Heart left ventricle (tissue), 16 donors: ENCODE results near the gene TRERF1. TPM values are rescaled to one million over a fixed set of nuclear protein-coding genes. Genes with fewer than 3 reads are reported as not detected.

ENCODE experiments used
- ATAC-seq, 4 donors: fragments of 200-7000 bp; cut with Tn5 transposase; one replicate each; pipeline ENCODE4 v1.9.1; 2020 to 2022; ENCODE audit warnings: moderate library complexity in 4 of 4, mild to moderate bottlenecking in 3 of 4, moderate number of reproducible peaks in 1 of 4
- DNase-seq, 5 donors: peaks; one replicate each; pipeline ENCODE4 v3.0.0-alpha.2; 2020
- H3K27ac ChIP-seq, 12 donors: fragments of 200-600 bp; sonication (generic) in 4 of 12; one replicate each; pipeline versions ENCODE4 v1.5.0 to v1.8.0; 2016 to 2022; ENCODE audit warnings: mild to moderate bottlenecking in 2 of 12
- H3K27me3 ChIP-seq, 9 donors: fragments of 200-600 bp; sonication (generic) in 2 of 9; one replicate each; pipeline versions ENCODE4 v1.5.1 to v1.8.0; 2016 to 2022; ENCODE audit warnings: mild to moderate bottlenecking in 3 of 9
- H3K36me3 ChIP-seq, 9 donors: fragments of 200-600 bp; sonication (generic) in 2 of 9; one replicate each; pipeline versions ENCODE4 v1.5.0 to v1.8.0; 2018 to 2022; ENCODE audit warnings: mild to moderate bottlenecking in 2 of 9
- H3K4me1 ChIP-seq, 12 donors: fragments of 200-600 bp; sonication (generic) in 4 of 12; one replicate each; pipeline versions ENCODE4 v1.5.0 to v1.8.0; 2016 to 2022; ENCODE audit warnings: mild to moderate bottlenecking in 3 of 12
- H3K4me3 ChIP-seq, 12 donors: fragments of 200-600 bp; sonication (generic) in 4 of 12; one replicate each; pipeline versions ENCODE4 v1.5.0 to v1.8.0; 2017 to 2022; ENCODE audit warnings: mild to moderate bottlenecking in 9 of 12, moderate library complexity in 4 of 12
- H3K9me3 ChIP-seq, 12 donors: fragments of 200-600 bp; sonication (generic) in 4 of 12; one replicate each; pipeline versions ENCODE4 v1.5.0 to v1.8.0; 2016 to 2022; ENCODE audit warnings: mild to moderate bottlenecking in 1 of 12
- POLR2A ChIP-seq, 2 donors: fragments of 450-650 bp; IDR thresholded peaks; one replicate each; pipeline ENCODE4 v1.6.1; 2017; ENCODE audit warnings: antibody characterized with exemption in 2 of 2, mild to moderate bottlenecking in 2 of 2, moderate library complexity in 2 of 2
- WGBS, 4 donors: extraction: QIAGEN DNeasy Blood & Tissue Kit in 2 of 4; methylation state at CpG; one replicate each; pipeline versions ENCODE4 v1.1.5 to v1.1.7; 2013 to 2018; 5-methylcytosine and 5-hydroxymethylcytosine counted together
- intact Hi-C, 10 donors: fragments of 100-400 bp; cut with DNase I; formaldehyde crosslinking; loops; one replicate each; pipeline versions ENCODE4 v1.11.1 to v1.14.2; 2022
- polyA plus RNA-seq, 2 donors: library from polyadenylated mRNA; stranded (reverse); fragments of 200-250 nt; gene quantifications; one replicate each; pipeline ENCODE4 v1.2.3, GENCODE V29; 2013
- total RNA-seq, 9 donors: library from RNA; depleted of rRNA in 2 of 9; stranded (reverse); fragments of >200 nt in 2 of 9; fragmentation: NEBNext Ultra II Directional in 3 of 9; extraction: Animal tissue kit (Norgen Biotek cat#: 25700) in 3 of 9; gene quantifications; one replicate each; pipeline versions ENCODE4 v1.1.0 to v1.2.4, GENCODE V29; 2016 to 2023
- TF ChIP-seq, protein P1 (sequence below), 12 donors: fragments of 200-600 bp; sonication (generic) in 4 of 12; IDR thresholded peaks; one replicate each; pipeline versions ENCODE4 v1.5.0 to v1.8.0; 2018 to 2022; ENCODE audit warnings: antibody characterized with exemption in 12 of 12, mild to moderate bottlenecking in 5 of 12
- donor health status: ischemic (EF 13 %, LVEDD 7.1; RV severe dilation, severe dysfunction).
- donor health status: healthy with polysubstance abuse.
- donor health status: DM: no; HTN: yes; CAD: no.
- donor health status: DM: no; HTN: no; CAD: no.
- donor health status: ischemic (EF 25% LVEDD 6.9; RV normal size, moderate dysfunction).
- donor health status: ischemic (EF 25% LVEDD 5.7; RV mildly dilated, moderate dysfunction).
- donor health status: healthy.
- donor health status: DM: yes; HTN: yes; CAD: no.
- donor health status: ischemic (EF 35%, LVEDD 5.7; RV mildly dilated, moderate dysfunction).
- donor health status: nonischemic (EF 11% LVEDD 7.7; RV severe dilation, severe dysfunction).
- donor health status: DM: yes; HTN: yes; CAD: no.
- donor health status: PGD.
- donor health status: ischemic (EF 29% LVEDD 5.4; RV normal size, mild dysfunction).
- donor health status: nonischemic (EF 23%, LVEDD 6.1; RV moderate dilation, normal function).

TRERF1 gene
- total and polyA plus RNA-seq, 11 donors = 0.53 to 4.5 (median 1.5) TPM

GRCh38 chr6:42354702-42355101, 97.0 kb downstream of the TRERF1 start:
- no peak for ATAC-seq
- Histone ChIP-seq H3K27ac (no peak overlapping the region), H3K27me3 (no peaks in the 10 kb centered on the region), H3K4me3 (no peak overlapping the region), H3K36me3 (no peaks in the 10 kb centered on the region), H3K9me3 (no peaks in the 10 kb centered on the region), H3K4me1 (peaks cover 0 to 8% (median 0%) of the 10 kb centered on the region in 12 donors)
- WGBS, 4 donors = 86 to 91% (median 88%) methylated on average over 1 of the region's 1 CpG
- no peak for DNase-seq
- TF ChIP-seq, protein P1, sequence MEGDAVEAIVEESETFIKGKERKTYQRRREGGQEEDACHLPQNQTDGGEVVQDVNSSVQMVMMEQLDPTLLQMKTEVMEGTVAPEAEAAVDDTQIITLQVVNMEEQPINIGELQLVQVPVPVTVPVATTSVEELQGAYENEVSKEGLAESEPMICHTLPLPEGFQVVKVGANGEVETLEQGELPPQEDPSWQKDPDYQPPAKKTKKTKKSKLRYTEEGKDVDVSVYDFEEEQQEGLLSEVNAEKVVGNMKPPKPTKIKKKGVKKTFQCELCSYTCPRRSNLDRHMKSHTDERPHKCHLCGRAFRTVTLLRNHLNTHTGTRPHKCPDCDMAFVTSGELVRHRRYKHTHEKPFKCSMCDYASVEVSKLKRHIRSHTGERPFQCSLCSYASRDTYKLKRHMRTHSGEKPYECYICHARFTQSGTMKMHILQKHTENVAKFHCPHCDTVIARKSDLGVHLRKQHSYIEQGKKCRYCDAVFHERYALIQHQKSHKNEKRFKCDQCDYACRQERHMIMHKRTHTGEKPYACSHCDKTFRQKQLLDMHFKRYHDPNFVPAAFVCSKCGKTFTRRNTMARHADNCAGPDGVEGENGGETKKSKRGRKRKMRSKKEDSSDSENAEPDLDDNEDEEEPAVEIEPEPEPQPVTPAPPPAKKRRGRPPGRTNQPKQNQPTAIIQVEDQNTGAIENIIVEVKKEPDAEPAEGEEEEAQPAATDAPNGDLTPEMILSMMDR (IDR thresholded peaks at IDR 0.05) = no peak
- TF ChIP-seq POLR2A (IDR thresholded peaks at IDR 0.05) = no peak
- intact Hi-C loops = no loop called here

- no peak for TF ChIP-seq POLR2A (IDR thresholded peaks at IDR 0.05)
- TF ChIP-seq, protein P1 (IDR thresholded peaks at IDR 0.05) = no peak
- Histone ChIP-seq H3K4me1 (peaks cover 0 to 4% (median 0%) of the 10 kb centered on the region in 12 donors), H3K9me3 (no peaks in the 10 kb centered on the region), H3K36me3 (no peaks in the 10 kb centered on the region), H3K27ac (no peak overlapping the region), H3K27me3 (no peaks in the 10 kb centered on the region), H3K4me3 (no peak overlapping the region)
- 93 to 97% (median 96%) methylated on average over 12 of the region's 12 CpGs for WGBS, 4 donors
- intact Hi-C loops = no loop called here
- DNase-seq (no peak), ATAC-seq (no peak)
These were observed 98.7 kb downstream of the TRERF1 start for GRCh38 chr6:42352856-42353564.

DNA sequence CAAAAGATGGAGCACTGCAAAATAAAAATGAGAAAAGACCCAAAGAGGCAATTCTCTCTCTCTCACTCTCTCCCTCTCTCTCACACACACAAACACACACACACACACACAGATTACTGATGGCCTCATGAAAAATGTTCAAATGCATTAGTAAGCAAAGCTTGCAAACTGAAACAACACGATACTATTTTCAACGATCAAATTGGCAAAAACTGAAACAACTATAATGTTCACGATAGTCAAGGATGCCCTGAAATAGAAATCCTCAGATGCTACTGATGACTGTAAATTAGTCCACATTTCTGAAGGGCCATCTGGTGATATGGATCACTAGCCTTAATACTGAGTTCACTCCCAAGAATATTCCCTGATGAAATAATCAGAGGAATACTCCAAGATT, 100.8 kb downstream of the TRERF1 start:
- WGBS, 4 donors = 89 to 95% (median 91%) methylated on average over 3 of the region's 3 CpGs
- intact Hi-C loops = no loop called here
- no peak for ATAC-seq

DNA sequence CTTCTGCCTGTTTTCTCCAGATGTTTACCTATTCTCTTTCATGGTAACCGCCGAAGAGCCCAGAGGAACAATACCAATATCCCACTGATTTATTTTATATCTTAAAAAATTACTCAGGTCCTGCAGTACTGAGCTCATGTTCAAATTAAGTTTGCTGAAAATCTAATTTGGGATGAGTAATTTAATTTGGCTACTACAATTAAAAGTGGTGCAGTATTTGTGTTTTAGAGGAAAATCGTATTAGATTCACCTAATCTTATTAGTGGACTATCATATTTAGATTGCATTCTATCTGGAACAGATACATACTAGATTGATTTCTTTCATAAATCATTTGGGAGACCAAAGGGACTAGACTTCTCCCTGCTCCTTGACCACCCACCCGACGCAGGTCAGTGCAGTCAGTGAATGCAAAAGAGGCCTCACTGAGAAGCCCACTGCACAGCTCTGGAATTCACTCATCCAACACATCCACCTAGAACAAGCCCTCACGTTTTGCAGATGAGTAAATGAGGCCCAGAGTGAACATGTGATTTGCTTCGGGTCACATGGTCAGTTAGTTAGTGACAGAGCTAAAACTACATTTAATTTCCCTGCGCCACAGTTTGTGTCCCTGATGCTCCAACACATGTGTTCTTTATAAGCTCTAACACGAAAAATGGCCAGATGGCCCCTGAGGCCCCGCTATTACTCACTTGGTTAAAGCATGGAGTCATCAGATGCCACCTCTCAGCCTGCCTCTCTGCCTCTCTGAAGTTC, 101.8 kb downstream of the TRERF1 start:
- H3K27me3 ChIP-seq = no peaks in the 10 kb centered on the region
- no peak overlapping the region for H3K27ac ChIP-seq
- ATAC-seq (no peak), DNase-seq (no peak)
- TF ChIP-seq POLR2A (IDR thresholded peaks at IDR 0.05) = no peak
- TF ChIP-seq, protein P1 (IDR thresholded peaks at IDR 0.05) = no peak
- no peaks in the 10 kb centered on the region for H3K36me3 ChIP-seq
- H3K4me1 ChIP-seq = peaks cover 0 to 10% (median 0%) of the 10 kb centered on the region in 12 donors
- WGBS, 4 donors = 92 to 95% (median 94%) methylated on average over 10 of the region's 10 CpGs
- no peak overlapping the region for H3K4me3 ChIP-seq
- intact Hi-C loops = no loop called here
- no peaks in the 10 kb centered on the region for H3K9me3 ChIP-seq

More for the DNA sequence above, 100.8 kb downstream of the TRERF1 start:
- no peaks in the 10 kb centered on the region for H3K36me3 ChIP-seq
- TF ChIP-seq, protein P1 (IDR thresholded peaks at IDR 0.05) = no peak
- TF ChIP-seq POLR2A (IDR thresholded peaks at IDR 0.05) = no peak
- no peaks in the 10 kb centered on the region for H3K9me3 ChIP-seq
- H3K4me3 ChIP-seq = no peak overlapping the region
- DNase-seq = no peak
- no peak overlapping the region for H3K27ac ChIP-seq
- peaks cover 0 to 3% (median 0%) of the 10 kb centered on the region in 12 donors for H3K4me1 ChIP-seq
- H3K27me3 ChIP-seq = no peaks in the 10 kb centered on the region
